Amniotic epithelial cell (primary cell): Measurements from ENCODE around the gene OPHN1.

Experiments
- DNase-seq: peaks from one replicate; pipeline ENCODE4 v3.0.0-alpha.2; 2010; ENCODE audit warnings: low read depth

OPHN1 gene

GRCh38 chrX:68249903-68250302, 183.4 kb downstream of the OPHN1 start:
- no peak for DNase-seq

GRCh38 chrX:68249401-68249831, 183.9 kb downstream of the OPHN1 start:
- DNase-seq, result no peak

- peak; percentile 2 for DNase-seq
Observed at GRCh38 chrX:68238568-68238967, 194.7 kb downstream of the OPHN1 start.

- no peak for DNase-seq
Observed at GRCh38 chrX:68234171-68234910, 199.0 kb downstream of the OPHN1 start.

- DNase-seq, result no peak
Observed at GRCh38 chrX:68232206-68232605, 201.1 kb downstream of the OPHN1 start.

- DNase-seq, result no peak
Observed at GRCh38 chrX:68209008-68209407, 224.3 kb downstream of the OPHN1 start.

- no peak for DNase-seq
Observed at GRCh38 chrX:68204521-68205038, 228.7 kb downstream of the OPHN1 start.

- no peak for DNase-seq
Observed at GRCh38 chrX:68203646-68204045, 229.6 kb downstream of the OPHN1 start.

- no peak for DNase-seq
Observed at GRCh38 chrX:68203211-68203610, 230.1 kb downstream of the OPHN1 start.

GRCh38 chrX:68199062-68199848, 234.0 kb downstream of the OPHN1 start:
- no peak for DNase-seq

- DNase-seq, result peak; percentile 46
Observed at GRCh38 chrX:68196939-68197791, 236.1 kb downstream of the OPHN1 start.

GRCh38 chrX:68195561-68195960, 237.7 kb downstream of the OPHN1 start:
- no peak for DNase-seq

- no peak for DNase-seq
Observed at GRCh38 chrX:68193786-68194185, 239.5 kb downstream of the OPHN1 start.

- no peak for DNase-seq
Observed at GRCh38 chrX:68193234-68193633, 240.1 kb downstream of the OPHN1 start.

GRCh38 chrX:68190799-68191198, 242.5 kb downstream of the OPHN1 start:
- DNase-seq, result no peak

GRCh38 chrX:68186552-68187262, 246.6 kb downstream of the OPHN1 start:
- DNase-seq, result peak; percentile 34

GRCh38 chrX:68185161-68185560, 248.1 kb downstream of the OPHN1 start:
- DNase-seq, result no peak

GRCh38 chrX:68183612-68184214, 249.6 kb downstream of the OPHN1 start:
- DNase-seq, result peak; percentile 43

GRCh38 chrX:68180579-68180978, 252.7 kb downstream of the OPHN1 start:
- DNase-seq, result no peak

- DNase-seq, result no peak
Observed at GRCh38 chrX:68179355-68179754, 253.9 kb downstream of the OPHN1 start.

GRCh38 chrX:68177542-68177941, 255.8 kb downstream of the OPHN1 start:
- peak; percentile 65 for DNase-seq
